ENCODE measurements around the gene SECISBP2L.
"Not testable (repeated sequence)": the region's sequence is repeated elsewhere in the genome, so short reads cannot be mapped to it uniquely, and the experiment has no call there.

The SECISBP2L gene, protein sequence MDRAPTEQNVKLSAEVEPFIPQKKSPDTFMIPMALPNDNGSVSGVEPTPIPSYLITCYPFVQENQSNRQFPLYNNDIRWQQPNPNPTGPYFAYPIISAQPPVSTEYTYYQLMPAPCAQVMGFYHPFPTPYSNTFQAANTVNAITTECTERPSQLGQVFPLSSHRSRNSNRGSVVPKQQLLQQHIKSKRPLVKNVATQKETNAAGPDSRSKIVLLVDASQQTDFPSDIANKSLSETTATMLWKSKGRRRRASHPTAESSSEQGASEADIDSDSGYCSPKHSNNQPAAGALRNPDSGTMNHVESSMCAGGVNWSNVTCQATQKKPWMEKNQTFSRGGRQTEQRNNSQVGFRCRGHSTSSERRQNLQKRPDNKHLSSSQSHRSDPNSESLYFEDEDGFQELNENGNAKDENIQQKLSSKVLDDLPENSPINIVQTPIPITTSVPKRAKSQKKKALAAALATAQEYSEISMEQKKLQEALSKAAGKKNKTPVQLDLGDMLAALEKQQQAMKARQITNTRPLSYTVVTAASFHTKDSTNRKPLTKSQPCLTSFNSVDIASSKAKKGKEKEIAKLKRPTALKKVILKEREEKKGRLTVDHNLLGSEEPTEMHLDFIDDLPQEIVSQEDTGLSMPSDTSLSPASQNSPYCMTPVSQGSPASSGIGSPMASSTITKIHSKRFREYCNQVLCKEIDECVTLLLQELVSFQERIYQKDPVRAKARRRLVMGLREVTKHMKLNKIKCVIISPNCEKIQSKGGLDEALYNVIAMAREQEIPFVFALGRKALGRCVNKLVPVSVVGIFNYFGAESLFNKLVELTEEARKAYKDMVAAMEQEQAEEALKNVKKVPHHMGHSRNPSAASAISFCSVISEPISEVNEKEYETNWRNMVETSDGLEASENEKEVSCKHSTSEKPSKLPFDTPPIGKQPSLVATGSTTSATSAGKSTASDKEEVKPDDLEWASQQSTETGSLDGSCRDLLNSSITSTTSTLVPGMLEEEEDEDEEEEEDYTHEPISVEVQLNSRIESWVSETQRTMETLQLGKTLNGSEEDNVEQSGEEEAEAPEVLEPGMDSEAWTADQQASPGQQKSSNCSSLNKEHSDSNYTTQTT

DNA sequence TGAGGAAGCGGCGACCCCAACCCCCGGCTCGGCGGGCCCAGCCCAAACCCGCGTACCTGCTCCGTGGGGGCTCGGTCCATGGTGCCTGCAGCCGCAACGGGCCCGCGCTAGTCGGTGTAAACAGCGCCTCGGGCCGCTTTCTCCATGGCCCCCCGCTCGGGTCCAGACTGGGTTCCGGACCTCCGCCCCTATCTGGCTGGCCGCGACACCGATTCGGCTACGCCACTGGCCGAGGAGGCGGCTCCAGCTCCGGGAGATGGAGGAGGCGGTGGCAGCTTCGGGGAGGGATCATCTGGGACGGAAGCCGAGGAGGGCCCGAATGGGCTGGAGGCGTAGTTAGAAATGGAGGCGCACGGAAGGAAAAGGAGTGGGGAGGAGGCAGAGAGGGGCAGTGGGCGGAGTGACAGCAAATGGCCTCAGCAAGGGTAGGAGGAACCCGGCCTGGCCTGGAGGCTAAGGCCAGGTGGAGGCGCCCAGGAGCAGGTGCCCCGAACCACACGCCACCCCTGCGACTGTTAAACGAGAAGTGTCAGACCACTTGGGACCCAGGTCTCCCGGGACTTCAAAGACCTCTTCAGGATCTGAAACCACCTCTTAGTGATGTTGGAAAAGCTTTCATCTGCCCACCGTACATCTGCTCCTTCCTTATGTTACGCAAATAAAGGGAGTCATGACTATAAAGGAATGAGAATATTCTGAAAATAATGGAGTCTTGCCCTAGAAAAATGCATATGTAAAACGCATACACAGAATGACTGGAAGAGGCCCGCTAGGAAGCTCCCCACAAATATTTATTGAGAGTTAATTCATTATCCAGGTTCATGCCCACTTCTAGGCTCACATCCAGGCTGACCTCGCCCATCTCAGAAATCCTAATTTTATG, at the start of gene SECISBP2L:
Gene SECISBP2L, minus strand, starts transcription at position 227 of the 883 bp plus-strand sequence. Its CDS starts 147 bp downstream, at position 80.
- DNase-seq, result peak; percentile 91

DNA sequence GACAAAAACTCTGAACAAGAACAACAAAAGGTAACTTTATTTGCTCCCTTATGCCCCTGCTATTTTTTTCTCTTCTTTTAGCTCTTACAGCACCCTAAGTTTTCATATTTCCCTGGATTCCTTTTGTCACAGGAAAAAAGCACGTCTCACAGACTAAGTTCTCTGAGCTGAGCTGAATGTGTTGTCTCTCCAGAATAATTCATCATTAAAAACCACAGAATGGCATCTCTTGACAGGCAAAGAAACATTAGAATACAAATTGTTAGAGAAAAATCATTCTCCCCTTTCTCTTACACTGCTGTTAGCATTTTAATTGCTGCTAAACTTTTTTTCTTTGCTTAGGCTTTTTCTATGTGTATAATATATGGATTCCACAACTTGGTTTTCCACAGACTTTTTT, 48.7 kb upstream of the SECISBP2L start:
- no peak for DNase-seq

DNA sequence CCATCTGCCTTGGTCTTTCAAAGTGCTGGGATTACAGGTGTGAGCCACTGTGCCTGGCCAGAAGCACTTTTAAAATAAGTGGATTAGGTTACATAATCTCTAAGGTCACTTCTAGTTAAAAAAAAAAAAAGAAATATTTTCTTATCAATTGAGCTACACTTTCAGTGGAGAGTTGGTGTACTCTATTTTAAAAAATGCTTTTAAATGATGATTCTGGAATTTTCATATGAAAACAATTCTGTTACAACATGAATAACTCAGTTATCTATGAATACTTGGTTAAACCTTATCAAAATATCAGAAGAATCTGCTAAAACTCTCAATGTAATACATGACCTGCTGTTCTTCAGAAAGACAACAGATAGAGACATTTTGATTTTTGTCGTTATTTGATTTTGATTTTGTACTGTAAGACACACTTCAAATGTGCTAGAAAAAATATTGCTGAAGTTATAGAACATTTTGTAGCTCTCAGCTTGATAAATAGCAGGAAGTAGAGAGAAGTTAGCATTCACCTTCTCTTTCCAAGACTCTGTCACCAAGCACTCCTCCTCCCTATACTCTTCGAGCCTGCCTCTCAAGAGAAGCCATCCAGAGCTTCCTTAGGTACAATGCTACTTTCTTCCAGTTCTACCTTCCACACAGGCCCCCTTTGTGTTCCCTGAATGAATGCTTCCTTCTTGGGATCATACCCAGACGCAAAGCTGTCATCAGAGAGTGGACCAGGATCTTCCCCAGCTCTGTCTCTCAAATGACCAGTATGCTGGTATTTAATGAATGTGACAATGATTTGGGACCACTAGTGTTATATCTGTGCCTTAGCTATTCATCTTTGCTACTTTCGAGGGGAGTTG, 47.2 kb upstream of the SECISBP2L start:
- DNase-seq, result no peak

DNA sequence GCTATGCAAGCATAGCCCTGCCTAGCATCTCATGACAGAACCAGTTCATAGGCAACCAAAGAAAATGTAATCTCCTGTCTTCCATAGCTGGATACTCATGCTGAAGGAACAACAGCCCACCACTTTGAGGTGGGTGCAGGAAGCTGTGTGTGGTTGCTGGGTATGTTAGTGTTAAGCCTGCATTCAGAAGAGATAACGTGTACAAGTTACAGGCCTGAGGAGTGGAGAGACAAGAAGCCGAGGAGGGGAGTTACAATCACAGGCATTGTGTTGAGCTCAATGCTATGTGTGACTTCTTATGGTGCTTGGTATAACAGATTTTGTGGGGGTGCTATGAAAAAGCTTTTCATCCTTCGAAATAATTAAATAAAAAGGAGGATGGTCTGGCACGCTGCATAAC, 42.8 kb upstream of the SECISBP2L start:
- no peak for DNase-seq

DNA sequence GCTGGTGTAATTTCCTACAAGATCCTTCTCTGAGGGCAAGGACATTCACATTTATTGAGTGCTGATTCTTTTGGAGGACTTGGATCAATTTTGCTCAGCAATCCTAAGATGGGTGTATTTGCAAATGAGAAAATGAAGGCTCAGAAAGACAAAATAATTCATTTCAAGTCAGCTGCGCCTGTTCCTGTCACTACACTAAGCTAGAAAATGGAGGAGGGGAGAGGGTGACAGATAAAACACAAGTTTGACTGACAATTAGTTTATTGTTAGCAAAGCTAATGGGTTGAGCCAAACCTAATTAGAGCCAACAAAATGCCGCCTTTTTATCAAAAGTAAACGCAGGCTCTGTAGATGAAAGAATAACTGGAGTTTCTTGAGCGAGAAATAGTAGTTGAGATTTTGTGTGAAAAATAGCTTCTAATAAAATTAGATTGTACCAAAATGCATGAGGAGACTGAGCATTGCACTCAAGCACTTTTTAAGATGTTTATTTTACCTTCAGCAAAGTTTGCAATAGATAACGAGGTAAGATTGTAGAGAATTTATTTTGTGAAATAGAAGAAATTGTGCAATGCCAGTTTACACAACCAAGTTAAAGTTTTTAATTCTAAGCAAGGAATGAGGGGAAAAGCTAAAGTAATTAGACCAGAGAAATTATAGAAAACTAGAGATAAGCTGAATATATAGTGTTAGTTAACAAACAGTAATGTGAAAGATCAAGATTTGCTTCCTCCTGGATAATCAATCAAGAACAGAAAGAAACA, 39.6 kb upstream of the SECISBP2L start:
- no peak for DNase-seq

DNA sequence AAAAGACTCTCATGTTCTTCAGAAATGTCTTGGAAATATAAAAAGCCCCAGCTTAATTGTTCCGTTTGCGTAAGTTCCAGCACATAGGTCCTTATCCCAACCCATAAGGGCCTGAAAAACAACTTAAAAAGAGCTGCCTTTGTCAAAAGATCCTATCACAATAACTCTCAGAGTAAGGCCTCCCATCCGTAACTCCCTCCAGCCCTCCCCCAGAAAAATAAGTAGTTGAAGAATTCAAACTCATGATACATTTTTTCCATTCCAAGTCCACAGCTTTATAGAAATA, 38.0 kb upstream of the SECISBP2L start:
- no peak for DNase-seq

DNA sequence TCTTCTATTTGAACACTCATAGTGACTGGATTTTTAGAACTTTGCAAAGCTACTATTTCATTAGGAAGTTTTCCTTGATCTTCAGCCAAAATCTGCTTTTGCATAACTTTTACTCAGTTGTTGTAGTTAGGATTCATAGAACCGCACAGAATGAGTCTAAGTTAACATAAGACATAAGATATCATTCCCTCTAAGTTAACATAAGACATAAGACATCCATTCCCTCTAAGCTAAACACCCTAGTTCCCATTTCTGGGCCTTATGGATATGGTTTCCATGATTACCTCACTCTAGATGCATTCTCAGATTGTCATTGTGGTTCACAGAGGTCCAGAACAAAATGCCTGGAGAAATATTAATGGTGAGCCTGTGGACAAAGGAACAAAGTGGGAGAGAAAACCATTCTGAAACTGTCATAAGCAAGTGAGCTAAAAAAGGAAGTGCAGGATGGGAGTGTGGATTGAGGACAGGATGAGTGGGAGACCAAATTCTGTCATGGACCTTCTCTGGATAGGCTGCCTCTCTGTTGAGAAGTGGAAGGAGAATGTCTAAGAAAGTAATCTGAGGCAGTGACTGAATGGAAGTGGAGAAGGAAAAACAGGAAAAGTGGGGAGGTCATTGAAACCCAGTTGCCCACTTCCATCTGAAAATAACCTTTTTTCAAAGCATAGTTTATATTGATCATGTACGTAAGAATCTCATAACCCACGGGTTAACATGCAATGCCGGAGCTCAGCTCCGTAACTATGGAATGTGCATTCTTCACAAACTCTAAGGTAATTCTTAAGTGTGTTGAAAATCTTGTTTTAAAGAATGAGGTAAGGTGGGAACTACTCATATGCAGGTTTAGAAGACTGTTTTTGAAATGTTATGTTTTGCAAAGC, 37.4 kb upstream of the SECISBP2L start:
- no peak for DNase-seq

DNA sequence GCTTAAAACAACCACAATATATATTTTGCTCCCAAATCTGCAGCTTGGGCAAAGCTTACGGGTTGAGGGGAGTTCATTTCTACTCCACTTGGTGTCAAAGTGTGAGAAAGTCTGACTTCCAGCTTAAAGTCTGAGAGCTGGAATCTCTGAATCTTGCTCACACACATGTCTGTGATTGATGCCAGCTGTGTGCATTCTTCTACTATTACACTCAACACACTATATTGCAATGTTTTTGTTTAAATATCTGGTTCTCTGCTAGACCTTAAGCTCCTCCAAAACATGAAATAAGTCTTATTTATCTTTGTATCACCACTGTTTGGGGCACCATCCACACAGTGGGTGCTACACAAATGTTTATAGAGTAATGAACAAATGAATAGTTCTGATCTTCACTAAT, 36.7 kb upstream of the SECISBP2L start:
- no peak for DNase-seq

DNA sequence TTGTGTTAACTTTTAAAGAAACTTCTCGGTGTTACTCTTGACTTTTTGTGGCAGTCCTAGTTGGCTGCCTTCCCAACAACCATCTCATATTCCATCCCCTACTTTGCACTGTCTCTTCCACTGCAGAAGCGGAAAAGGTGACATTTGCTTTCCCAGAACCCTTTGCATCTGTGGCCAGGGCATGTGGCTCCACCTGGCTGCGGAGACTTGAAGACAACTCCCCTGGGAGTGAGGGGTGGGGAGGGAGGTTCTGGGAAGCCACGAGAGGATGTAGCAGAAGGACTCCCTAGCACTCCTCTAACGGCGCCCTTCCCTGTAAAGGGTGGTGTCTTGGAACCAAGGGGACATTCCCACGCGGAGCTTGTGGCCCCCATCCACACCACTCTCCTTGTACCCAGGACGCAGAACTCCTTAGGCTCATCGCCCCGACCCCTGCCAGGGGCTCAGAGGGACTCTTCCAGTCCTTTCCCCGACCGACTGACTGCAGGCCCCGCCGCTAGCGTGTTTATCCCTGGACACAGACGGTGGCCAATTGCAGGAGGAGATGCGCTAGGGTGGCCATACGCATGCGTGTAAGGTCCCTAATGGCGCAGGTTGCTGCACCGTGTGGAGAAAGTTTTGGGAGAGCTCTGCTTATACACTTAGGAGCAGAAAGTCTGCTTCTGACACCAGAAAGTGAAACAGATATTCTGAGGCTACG, 33.2 kb upstream of the SECISBP2L start:
- no peak for DNase-seq

DNA sequence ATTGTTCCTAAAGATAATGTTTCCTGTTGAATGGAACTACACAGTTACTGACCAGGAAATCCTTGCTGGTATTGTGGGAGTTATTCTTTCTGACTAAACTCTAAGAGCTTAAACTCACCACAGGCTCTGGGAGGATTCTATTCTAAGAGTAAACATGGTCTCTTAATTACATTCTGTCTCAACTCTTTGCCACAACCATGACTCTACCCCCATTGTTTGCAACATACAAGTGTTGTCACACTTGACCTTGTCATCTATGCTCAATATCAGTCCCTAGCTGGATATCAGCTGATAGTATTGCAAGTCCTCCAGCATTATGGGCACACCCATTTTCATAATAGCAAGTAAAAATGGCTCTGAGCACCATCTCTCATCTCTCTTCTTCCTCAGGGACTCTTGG, 29.6 kb upstream of the SECISBP2L start:
- DNase-seq, result no peak

DNA sequence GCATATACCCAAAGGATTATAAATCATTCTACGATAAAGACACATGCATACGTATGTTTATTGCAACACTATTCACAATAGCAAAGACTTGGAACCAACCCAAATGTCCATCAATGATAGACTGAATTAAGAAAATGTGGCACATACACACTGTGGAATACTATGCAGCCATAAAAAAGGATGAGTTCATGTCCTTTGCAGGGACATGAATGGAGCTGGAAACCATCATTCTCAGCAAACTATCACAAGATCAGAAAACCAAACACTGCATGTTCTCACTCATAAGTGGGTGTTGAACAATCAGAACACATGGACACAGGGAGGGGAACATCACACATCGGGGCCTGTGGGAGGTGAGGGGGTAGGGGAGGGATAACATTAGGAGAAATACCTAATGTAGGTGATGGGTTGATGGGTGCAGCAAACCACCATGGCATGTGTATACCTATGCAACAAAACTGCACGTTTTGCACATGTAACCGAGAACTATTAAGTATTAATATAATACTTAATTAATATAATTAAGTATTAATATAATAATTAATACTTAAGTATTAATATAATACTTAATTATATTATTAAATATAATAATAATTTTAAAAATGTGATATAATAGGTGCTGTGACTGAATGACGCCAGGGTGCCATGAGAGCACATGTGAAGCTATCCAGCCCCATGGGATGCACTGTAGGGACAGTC, 28.5 kb upstream of the SECISBP2L start:
- DNase-seq, result not testable (repeated sequence)

DNA sequence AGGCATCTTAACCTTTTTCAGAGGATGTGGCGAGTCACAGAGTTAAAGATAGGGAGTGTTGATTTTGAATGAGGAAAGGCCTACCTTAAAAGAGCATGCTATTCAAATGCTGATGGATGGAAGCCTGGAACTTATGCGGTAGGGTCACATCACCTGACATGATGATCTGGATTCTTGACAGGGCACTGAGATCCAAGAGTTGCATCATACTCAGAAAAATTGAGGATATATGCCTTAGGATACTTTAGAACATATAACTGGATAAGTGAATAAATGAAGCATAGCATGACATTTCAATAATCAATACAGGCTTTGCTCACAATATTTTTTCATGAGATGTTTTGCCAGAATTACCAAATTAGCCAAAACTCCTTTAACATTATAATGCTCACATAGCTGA, 20.1 kb upstream of the SECISBP2L start:
- no peak for DNase-seq

DNA sequence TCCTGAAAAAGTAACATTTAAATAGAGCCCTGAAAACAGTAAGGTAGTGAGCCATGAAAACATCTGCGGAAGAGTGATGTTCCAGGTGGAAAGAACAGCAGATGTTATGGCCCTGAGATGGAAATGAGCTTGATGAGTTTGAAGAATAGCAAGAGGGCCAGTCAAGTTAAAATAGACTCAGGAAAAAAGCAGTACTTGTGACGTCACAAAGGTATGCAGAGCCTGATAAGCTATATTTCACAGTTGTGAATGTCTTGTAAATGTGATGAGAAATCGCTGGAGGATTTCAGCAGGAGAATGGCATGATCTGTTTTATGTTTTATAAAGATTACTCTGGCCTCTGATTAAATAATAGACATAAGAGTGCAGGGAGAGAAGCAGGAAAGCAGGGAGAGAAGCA, 18.6 kb upstream of the SECISBP2L start:
- DNase-seq, result no peak

DNA sequence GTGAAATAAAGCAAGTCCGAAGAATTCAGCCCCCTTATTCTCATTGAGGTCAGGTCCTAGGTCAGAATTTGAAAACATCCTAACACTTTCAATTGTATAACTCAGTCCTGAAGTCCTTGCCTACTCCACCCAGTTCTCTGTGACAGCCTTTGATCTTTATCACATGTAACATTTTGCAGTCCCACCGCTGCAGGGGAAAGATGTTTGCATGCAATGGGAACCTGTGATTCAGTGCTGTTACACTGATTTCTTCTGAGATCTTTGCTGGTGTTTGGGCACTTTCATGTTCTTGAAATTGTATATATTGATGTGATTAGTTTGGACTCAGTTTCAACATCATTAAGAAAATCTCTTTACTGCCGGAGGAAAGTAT, 18.0 kb upstream of the SECISBP2L start:
- DNase-seq, result no peak

DNA sequence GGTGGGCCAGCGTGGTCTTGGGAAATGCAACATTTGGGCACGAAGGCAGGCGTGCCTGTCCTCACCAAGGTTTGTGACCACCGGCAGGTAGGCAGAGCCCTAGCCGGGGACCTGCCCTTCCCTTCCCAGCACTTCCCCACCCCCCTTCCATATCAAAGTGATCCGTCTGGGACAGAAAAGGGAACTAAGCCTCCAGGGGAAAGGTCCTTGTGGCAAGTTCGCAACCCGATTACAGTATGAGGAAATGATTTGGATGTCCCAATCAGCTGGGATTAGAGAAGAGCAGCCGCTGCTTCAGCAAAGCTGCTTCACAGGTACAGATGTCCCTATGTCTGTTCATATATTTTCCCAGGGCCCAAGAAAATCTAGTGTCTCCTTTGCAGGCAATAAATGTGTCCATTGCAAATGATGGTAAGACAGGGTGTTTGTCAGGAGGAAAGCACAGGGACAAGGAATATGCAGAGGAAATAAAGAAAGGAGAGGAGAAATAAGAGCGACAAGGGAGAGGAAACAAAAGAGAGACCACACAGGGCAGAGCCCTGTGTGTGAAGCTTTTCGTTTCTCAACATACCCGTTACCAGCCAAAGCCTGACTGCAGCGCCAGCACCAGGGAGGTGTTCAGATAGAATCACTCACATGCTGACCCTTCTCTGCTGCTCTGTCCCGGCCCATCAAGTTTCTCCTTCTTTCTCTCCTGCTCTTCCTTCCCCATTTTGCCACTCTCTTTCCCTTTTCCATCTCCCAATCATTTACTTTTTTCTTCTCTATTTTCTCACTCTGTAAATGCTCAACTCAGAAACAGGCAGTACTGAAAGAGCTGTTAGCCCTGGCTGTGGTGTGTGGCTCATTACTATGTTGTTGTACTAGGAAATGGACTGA, 17.4 kb upstream of the SECISBP2L start:
- no peak for DNase-seq

DNA sequence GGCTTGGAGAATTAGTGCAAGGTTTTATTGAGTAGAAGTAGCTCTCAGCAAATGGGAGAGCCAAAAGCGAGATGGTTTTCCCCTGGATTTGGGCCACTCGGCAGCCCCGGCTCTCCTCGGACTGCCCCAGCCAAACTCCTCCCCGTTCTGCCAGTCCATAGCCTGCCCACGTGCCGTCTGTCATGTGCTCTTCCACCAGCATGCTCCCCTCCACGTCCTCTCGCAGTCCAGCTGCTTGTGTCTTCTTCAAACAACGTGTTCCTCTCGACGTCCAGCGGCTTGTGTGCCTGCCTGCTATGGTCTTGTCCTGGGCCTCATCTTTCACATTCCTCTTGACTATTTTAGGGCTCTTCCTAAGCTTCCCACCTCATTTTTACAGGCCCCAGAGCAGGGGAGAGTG, 16.7 kb upstream of the SECISBP2L start:
- DNase-seq, result no peak

DNA sequence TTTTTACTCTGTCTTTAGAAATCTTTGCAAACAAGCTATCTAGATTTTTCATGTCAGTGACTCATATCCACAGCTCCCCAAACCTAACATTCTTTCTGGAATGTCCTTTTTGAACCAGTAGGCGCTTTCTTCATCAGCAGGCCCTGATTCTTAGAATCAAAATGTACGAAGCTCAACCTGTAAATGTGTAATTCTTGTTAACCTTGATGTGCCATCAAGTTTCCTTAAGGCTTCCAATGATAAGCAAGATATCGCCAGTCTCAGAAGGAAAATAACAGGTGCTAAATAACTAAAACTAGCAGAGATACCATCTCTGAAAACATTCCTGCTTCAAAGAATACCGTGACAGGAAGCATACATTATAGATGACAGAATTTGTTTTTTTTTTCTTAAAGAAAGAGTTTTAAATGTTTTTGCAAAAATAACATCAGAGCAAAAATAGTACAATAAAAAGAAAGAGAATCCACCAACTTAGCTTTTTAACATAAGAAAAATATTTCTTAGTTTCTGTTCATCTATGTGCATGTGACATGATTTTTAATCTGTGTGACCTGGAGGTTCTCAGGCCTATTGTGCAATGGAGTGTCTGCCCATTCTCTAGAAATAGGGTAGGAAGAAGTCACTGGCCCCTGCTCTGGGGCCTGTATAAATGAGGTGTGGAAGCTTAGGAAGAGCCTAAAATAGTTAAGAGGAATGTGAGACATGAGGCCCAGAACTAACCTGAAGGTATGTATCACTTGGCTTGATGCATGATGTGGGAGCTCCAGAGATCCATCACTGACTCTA, 14.7 kb upstream of the SECISBP2L start:
- DNase-seq, result no peak

Data from activated naive CD4-positive, alpha-beta T cell treated with anti-CD3 and anti-CD28 coated beads, Interleukin-2, amount 50 U/mL, for 16 hours (primary cell).